GM21786 (cell line): ENCODE measurements around the gene DEFB132.

Source experiments
- ATAC-seq: cut with Tn5 transposase; IDR thresholded peaks from one replicate; pipeline ENCODE4 v1.9.1; 2021; ENCODE audit not compliant: unreplicated experiment

DEFB132 gene

DNA sequence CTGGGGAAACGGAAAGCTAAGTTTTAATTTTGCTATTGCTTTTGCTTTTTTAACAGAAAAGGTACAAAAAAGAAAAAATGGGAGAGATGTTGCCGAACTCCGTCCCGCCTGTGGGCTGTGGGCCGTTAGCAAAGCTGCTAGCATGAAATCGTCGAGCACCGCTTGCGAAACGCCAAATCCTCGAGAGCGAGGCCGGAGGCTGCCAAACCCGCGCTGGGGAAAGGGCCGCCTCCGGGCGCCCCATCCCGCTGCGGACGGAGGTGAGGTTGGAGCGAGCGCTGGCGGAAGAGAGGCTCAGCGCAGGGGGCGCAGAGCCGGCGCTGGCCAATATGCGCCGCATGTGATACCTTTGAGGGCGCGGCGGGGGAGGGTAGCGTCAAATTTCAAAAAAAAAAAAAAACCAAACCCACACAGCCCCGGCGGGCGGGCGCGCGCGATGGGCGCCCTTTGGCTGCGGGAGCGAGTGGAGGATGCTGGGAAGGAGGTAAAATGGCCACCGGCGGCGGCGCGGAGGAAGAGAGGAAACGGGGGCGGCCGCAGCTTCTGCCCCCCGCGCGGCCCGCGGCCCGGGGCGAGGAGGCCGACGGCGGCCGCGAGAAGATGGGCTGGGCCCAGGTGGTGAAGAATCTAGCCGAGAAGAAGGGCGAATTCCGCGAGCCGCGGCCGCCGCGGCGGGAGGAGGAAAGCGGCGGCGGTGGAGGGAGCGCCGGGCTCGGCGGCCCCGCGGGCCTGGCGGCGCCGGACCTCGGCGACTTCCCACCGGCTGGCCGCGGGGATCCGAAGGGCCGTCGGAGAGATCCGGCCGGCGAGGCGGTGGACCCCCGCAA lies 39.8 kb downstream of the DEFB132 start, which contains the start of gene ZCCHC3:
TSS of gene ZCCHC3 (plus strand) at position 473 of the 827 bp plus-strand sequence. CDS start at position 490, 17 bp downstream.
- ATAC-seq = peak; percentile 79

DNA sequence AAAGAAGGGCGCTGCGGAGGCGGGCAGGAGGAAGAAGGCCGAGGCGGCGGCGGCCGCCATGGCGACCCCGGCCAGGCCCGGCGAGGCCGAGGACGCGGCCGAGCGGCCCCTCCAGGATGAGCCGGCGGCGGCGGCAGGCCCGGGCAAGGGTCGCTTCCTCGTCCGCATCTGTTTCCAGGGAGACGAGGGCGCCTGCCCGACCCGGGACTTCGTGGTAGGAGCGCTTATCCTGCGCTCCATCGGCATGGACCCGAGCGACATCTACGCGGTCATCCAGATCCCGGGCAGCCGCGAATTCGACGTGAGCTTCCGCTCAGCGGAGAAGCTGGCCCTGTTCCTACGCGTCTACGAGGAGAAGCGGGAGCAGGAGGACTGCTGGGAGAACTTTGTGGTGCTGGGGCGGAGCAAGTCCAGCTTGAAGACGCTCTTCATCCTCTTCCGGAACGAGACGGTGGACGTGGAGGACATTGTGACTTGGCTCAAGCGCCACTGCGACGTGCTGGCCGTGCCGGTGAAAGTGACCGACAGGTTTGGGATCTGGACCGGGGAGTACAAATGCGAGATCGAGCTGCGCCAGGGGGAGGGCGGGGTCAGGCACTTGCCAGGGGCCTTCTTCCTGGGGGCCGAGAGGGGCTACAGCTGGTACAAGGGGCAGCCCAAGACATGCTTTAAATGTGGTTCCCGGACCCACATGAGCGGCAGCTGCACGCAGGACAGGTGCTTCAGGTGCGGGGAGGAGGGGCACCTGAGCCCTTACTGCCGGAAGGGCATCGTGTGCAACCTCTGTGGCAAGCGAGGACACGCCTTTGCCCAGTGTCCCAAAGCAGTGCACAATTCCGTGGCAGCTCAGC lies 40.6 kb downstream of the DEFB132 start:
- ATAC-seq = peak; percentile 17

DNA sequence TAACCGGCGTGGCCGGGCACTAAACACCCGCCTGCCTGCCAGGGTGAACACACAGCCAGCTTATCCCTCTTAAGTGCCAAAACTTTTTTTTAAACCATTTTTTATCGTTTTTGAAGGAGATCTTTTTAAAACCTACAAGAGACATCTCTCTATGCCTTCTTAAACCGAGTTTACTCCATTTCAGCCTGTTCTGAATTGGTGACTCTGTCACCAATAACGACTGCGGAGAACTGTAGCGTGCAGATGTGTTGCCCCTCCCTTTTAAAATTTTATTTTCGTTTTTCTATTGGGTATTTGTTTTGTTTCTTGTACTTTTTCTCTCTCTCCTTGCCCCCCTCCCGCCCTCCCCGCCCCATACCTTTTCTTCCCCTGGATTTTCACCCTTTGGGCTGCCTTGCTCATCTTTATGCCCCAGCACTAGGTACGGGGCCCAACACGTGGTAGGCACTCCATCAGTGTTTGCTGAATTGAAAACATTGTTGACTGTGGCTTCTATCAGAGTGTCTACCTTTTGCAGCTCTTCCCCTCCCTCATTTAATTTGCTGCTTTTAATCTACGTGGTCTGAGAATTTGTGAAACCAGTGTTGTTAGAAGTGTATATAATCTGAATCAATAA lies 41.4 kb downstream of the DEFB132 start:
- no peak for ATAC-seq

DNA sequence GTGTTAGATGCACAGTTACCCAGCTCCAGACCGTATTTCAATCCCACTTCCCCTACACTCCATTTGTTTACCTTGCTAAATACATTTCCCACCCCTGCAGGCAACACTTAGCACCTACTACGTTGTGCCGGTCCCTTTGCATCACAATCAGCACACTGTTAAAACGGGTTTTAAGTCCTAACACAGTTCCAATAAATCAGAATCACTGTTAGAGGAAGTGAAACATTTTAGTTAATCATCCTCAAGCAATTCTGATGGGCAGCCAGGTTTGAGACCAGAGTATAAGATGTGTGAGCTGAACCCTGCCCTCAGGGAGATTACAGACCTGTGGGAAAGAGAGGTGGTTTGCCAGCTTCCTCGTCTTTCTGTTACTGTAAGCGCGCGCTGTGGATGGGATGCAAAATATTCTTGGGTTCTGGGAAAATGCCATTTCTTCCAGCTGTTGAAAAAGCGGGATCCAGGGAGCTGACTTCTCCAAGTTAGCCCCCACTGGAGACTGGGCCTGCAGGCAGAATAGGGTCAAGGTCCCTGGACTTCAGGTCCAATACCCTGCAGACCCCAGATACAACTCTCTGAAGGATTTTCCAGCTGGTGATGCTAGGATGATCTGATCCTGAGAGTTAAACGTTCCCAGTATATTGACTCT lies 42.9 kb downstream of the DEFB132 start:
- ATAC-seq = no peak

DNA sequence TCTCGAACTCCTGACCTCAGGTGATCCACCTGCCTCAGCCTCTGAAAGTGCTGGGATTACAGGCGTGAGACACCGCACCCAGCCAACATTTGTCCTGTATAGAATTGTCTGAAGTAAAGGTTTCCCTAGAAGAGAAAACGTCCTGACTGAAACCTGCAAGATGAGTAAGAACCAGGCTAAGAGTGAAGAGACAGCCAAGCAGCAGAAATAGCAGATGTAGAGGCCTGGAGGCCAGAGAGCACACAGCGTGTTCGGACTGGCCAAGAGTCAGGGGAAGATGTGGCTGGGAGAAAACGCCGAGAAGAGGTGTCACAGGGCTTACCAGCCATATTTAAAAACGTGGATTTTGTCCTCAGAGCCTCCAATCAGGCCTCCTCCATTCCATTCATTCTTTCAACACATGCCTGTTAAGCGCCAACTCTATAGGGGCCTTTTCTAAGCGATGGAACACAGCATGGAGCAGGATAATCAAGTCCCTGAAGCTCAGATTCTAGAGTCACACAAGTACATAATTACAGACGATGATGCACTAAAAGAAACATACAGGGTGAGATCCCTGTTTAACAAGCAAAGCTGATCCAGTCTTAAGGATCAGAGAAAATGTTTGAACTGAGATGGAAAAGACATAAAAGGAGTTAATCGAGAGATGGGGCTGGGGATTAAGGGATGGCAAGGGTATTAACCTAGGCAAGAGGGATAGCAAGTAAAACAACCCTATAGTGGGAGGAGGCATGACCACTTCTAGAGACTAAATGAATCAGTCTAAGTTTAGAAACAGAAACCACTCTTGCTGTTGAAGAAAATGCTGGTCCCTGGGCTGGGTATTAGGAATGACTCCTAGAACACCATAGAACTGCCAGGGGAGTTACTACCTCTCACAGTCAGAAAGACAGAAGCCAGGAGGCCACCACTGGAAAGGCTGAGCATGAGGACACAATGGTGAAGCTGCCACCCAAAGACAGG lies 44.6 kb downstream of the DEFB132 start:
- no peak for ATAC-seq

DNA sequence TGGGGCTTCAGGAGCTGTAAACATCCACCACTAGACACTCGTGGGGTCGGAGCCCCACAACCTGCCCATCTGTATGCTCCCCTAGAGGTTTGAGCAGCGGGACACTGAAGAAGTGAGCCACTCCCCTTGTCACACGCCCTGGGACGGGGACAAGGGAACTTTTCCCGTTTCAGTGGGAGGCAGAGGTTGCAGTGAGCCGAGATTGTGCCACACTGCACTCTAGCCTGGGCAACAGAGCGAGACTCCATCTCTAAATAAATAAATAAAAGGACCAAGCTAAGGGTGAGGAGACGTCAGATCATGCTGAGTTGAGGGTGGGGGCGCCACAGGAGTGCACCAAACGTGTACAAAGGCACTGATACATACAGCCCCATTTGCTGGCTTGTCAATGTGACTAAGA lies 48.2 kb downstream of the DEFB132 start:
- ATAC-seq = no peak

DNA sequence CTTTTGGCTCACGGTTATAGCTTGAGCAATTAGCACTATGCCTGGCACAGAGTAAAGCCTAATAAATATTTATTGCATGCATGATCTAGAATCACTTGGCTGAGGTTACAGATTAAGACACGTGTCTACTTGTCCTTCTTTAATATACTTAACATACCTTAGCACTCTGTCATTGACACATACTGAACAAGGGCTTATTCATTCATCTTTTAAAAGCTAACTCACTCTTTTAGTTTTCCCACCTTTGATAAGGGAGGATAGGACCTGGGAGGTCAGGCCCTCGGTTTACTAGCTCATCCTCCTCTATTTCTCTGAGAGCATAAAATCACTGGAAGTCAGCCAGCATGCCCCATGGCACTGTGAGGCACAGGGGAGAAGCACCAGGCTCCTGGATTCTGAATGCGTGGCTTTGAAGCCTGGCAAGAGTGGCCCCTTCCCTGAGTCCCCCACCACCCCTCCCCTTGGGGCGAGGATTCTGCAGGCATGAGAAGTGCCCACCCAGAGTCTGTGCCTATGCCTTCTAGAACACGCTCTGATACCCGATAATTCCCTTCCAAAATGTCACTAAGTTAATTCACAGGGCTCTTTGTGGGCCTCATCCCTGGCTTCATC lies 51.0 kb downstream of the DEFB132 start:
- ATAC-seq = no peak

DNA sequence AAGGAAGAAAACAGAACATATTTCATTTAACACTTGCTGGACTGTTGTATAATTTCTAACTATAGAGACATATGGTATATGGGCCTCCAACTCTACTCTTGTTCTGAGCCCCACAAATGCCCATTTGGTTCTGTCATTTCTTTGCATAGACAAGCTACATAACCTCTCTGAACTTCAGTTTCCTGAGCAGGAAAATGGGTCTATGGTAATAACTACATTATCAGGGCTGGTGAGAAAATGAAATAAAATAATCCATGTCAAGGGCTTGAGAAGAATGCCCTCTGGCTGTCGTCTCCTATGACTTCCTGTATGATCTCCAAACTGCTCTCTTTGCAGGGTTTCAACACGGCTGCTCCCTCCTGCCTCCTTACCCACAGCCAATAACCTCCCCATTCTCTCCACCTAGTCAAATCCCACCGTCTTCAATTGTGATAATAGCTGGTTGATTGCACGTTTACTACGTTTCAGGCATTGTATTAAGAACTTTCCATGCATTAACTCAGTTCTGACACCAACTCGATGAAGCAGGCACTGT lies 51.8 kb downstream of the DEFB132 start:
- no peak for ATAC-seq

DNA sequence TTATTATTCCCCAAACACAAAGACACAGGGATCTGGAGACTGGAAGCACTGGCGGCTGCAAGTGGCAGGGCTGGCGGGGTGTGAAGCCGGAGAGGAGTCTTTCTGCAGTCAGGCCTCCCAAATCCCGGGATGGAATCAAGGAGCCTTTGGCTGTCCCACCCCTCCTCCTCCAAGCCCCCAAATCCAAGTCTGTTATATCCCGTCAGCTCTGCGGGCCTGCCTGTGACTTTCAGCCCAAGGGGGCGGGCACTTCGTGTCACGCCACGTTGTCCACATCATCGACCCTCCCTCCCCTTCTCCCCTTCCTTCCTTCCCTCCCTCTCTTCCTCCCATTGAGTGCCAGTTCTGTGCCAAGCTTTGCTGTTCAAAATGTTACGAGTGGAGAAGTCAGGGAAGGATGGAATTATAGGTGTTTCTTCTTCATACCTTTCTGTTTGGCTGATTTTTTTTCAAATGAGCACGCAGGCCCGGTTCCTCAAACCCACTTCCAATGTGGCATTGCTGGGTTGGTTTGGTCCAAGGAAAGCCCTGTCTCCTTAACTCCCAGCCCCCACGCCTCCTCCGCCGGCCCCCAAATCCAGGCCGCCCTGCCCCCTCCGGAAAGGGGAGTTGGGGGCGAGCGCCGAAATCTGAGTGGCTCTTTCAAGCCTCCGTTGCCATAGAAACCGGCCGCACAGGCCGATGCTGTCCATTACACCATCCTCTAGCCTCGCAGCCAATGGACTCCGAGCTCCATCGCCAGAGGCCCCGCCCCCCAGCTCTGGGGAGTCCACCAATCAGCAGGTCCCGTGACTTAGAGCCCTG lies 52.5 kb downstream of the DEFB132 start:
- ATAC-seq = peak; percentile 99

DNA sequence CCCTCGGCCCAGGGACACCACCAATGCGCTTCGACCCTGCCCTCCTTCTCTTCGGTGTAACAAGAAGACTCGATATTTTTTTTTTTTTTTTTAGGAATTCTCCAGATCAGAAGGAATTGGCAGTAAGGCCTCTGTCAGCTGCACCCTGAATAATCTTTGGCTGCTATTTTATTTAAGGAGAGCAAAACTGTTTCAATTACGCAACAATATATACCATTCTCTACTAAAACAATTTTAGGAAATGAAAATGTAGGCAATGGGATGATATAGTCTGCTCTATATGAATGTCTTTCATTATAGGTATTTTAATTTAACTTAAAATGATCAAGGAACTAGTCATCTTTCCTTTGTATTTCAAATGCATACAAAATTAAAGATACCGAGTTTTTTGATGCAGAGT lies 53.1 kb downstream of the DEFB132 start:
- no peak for ATAC-seq
